ENCODE measurements around the gene OPTN. TPM values are rescaled to one million over a fixed set of nuclear protein-coding genes. Genes with fewer than 3 reads are reported as not detected.
A peak's percentile ranks its signal among the peaks of the same experiment; 100 is the strongest.
"Not testable (repeated sequence)": the region's sequence is repeated elsewhere in the genome, so short reads cannot be mapped to it uniquely, and the experiment has no call there.

Gene OPTN
- total RNA-seq, result 75.4 TPM

DNA sequence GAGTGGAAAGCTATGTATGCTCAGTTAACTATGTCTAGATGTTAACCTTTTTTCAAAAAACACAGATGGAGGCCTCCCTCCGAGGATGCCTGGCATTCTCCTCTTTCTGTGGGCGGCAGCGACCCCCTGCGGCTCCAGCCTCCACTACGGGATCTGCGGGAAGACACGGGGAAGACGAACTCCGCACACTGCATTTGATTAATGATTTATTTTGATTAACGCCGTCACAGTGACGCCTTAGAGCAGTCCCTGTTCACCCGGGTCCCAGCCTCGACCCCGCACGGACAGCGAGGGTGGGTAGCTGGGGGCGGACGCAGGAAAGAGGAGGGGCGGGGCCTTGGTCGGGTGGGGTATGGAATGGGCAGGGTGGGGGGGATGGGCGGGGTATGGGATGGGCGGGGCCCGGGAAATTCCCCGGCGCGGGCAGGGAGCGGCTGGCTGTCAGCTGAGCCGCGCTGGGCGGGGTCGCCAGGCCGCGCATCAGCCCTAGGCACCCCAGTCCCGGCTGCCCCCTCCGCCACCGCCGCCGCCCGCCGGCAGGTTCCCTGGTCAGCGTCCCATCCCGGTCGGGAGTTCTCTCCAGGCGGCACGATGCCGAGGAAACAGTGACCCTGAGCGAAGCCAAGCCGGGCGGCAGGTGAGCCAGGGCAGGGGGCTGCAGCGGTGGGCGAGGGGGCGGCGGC is at the start of gene OPTN:
OPTN (plus strand) TSS at position 498 of the 683 bp plus-strand sequence. CDS start 8,960 bp downstream, outside the sequence.
- no peak for FAIRE-seq
- DNase-seq (ENCODE audit: low spot score in 2 of 2), result peak; percentile 87 to 89

- FAIRE-seq, result no peak
These were observed 48.8 kb upstream of the OPTN start for GRCh38 chr10:13051126-13051694.

DNA sequence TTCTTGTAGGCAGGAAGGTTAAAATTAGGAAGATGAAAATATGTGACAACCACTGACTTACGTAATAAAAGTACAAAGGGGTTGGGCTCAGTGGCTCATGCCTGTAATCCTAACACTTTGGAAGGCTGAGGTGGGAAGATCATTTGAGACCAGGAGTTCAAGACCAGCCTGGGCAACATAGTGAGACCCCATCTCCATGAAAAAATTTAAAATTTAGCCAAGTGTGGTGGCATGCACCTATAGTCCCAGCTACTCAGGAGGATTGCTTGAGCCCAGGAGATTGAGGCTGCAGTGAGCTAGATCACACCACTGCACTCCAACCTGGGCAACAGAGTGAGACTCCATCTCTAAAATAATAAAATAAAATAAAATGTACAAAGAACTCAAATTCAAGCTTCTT is 46.8 kb upstream of the OPTN start:
- FAIRE-seq; DNase-seq (ENCODE audit: low spot score in 2 of 2): not testable (repeated sequence)

More at GRCh38 chr10:13051126-13051694, 48.8 kb upstream of the OPTN start:
- DNase-seq (ENCODE audit: low spot score in 2 of 2), result no peak

- DNase-seq (ENCODE audit: low spot score in 2 of 2), result no peak
- FAIRE-seq, result no peak
These were observed 46.0 kb upstream of the OPTN start for GRCh38 chr10:13053794-13054462.

GRCh38 chr10:13054844-13055243 is 45.1 kb upstream of the OPTN start:
- no peak for DNase-seq (ENCODE audit: low spot score in 2 of 2)
- FAIRE-seq, result no peak

DNA sequence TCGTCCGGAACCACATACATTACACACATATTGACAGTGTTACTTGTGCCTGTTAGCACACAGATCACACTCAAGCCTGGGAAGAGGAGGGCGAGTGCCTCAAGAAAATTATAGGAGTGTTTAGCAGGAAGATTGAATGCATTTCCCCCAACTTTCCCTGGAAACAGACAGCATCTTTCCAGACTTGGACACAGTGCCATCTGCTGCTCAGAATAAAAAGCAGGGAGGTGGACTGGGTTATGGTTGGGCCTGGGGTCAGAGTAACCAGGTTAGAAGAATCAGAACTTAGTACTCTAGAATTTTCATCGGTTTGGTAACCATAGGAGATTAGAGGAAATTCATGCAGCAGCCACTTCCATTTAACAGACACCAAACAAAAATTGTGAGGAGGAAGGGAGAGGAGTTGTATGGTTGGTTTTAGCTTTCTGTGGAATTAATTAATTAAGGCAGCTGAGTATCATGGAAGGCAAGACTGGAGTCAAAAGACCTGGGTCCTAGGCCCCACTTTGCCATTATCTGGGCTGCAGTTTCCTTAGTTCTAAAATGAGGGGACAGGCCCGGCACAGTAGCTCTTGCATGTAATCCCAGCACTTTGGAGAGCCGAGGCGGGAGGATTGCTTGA is 43.4 kb upstream of the OPTN start:
- FAIRE-seq, result no peak
- DNase-seq (ENCODE audit: low spot score in 2 of 2), result peak in 1 of 2 donors; percentile 30

- DNase-seq (ENCODE audit: low spot score in 2 of 2) (no peak), FAIRE-seq (no peak)
These were observed 37.2 kb upstream of the OPTN start for GRCh38 chr10:13062803-13063202.

DNA sequence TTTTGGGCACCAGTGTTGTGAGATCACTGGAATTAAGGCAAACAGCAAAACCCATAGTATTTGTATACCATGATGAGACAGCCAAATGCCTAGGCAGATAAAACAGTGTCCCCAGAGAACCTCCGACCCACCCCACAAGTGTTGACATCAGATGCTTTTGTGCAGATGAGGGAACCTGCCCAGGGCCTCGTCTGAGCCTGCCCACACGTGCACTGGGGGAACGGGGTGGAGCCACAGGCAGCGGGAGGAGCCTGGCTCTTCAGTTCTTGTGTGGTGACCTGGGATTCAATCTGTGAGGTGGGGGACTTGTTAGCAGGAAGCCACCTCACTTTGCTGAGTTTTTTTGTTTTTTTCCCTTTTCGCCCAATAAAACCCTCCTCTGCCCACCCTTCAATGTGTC is 33.4 kb upstream of the OPTN start:
- FAIRE-seq (no peak), DNase-seq (ENCODE audit: low spot score in 2 of 2) (no peak)

DNA sequence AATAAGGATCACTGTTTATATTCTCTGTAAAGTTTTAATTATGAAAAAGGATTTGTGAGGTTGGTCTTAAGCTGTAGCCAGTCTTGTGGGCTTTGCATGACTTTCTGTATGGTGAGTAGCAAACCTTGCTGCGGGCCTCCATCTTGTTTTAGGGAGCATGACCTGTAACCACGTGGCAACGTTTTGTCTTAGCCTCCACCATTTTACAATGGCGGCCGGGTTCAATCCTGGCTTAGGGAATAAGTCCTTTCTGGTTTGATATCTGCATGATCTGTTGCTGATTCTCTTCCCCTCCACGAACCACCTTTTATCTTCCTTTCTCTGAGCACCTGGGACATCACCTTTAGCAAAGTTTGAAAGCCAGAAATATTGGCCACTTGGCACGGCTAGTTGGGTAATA is 32.5 kb upstream of the OPTN start:
- FAIRE-seq, result no peak
- DNase-seq (ENCODE audit: low spot score in 2 of 2), result no peak

DNA sequence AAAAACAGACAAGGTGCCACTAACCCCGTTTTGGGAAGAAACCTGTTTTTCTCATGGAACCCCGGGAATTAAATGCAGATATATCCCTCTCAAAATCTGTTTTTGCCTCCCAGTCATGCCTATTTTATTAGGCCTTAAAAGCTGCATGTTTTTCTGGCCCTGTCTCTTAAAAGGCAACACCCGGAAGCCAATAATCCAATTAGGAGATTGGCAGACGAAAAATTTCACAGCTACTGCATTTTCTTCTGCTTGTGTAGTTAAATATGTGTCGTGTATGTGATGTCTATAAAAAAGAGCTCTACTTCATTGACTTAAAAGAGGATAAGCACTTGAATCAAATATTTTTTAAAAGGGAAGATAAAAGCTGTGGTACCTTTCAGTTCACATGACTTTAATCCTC is 31.9 kb upstream of the OPTN start:
- no peak for FAIRE-seq
- DNase-seq (ENCODE audit: low spot score in 2 of 2), result no peak

- no peak for FAIRE-seq
- no peak for DNase-seq (ENCODE audit: low spot score in 2 of 2)
These were observed 31.5 kb upstream of the OPTN start for GRCh38 chr10:13068484-13068883.

GRCh38 chr10:13072339-13072738 is 27.6 kb upstream of the OPTN start:
- DNase-seq (ENCODE audit: low spot score in 2 of 2) (no peak), FAIRE-seq (no peak)

- FAIRE-seq (no peak), DNase-seq (ENCODE audit: low spot score in 2 of 2) (peak; percentile 46 to 68)
These were observed 25.2 kb upstream of the OPTN start for GRCh38 chr10:13074563-13075451.

DNA sequence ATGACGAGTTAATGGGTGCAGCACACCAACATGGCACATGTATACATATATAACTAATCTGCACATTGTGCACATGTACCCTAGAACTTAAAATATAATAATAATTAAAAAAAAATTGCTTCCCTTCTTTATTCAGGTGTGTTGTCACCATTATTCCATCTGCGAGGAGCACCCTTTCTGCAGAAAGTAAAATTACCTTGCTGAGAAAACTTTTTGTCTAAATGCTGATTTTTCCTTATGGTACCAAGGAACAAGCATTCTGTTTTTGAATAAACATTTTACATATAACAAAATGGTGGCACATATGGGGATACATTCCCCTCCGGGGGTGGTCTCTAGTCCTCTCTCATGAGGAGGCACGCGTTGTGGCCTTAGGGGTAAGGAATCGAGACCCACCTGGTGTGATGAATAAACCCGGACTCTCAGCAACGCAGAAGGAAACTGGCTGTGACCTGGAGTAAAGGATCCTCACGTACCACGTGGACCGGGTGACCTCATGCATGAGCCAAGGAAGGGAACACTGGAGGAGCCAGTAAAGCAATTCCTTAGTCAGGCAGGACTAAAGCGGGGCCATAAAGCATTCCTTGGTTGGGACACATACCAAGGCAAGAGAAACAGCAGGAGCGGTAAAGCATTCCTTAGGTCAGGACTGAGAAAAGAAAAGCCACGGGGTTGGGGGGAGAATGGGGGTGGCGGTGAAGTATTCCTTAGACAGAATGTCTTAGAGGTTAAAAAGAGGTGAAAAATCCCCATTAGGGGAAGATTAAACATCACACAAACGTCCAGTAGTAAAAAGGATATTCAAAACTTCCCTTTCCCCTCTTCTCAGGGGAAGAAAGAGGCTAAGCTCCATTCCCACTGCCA is 20.8 kb upstream of the OPTN start:
- FAIRE-seq (no peak), DNase-seq (ENCODE audit: low spot score in 2 of 2) (no peak)

DNA sequence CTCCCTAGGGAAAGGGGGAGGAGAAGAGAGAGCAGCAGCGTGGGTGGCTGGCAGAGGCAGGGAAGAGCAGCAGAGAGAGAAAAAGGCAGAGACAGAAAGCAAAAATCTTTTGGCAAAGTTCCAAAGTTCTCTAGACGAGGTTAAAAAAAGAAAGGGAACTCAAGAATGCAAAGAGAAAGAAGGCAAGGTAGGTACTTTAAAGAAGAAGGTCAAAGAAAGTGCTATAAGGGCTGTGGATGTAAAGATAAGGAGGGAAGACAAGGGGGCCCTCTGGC is 20.2 kb upstream of the OPTN start:
- DNase-seq (ENCODE audit: low spot score in 2 of 2) (no peak), FAIRE-seq (no peak)

- FAIRE-seq (no peak), DNase-seq (ENCODE audit: low spot score in 2 of 2) (no peak)
These were observed 19.3 kb upstream of the OPTN start for GRCh38 chr10:13080643-13081042.

GRCh38 chr10:13083700-13084099 is 16.3 kb upstream of the OPTN start:
- not testable (repeated sequence) for DNase-seq (ENCODE audit: low spot score in 2 of 2); FAIRE-seq

DNA sequence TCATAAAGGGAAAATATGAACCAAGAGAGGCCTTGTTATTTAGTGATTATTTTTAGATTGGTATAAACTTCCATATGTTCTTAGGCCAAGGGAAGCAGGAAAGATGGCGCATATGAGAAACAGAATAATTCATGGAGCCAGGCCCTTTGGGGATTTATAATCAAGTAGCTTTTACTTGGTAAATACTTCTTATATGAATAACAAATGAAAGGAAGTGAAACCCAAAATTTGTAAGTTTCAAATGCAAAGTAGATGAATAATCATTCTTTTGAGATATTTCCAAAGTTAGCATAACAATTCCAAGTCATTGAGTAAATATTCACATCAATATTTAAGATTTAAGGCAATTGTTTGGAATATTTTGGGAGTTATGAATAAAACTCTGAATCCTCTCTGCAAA is 13.9 kb upstream of the OPTN start:
- no peak for FAIRE-seq

DNA sequence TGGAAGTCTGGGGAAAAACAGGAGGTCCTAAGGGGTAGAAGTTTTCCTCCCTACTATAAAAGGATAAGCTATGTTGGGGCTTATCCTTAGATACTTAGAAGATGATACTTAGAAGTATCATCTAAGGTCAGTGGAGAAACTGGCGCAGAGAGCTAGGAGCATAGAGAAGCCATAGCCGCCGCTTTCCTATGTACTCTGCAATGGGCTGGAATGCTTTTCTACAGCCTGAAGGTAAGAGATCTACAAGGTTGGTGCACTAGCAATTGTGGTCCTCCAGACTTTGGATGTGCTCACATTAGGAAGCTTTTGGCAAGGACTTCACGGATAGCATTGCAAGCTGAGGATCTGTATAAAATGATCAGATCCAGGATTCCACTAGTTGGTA is 12.4 kb upstream of the OPTN start:
- no peak for FAIRE-seq
- no peak for DNase-seq (ENCODE audit: low spot score in 2 of 2)

More for the DNA sequence above, 13.9 kb upstream of the OPTN start:
- no peak for DNase-seq (ENCODE audit: low spot score in 2 of 2)
